ENCODE data around the gene HTRA3. TPM values are rescaled to one million over a fixed set of nuclear protein-coding genes. Genes with fewer than 3 reads are reported as not detected.
A peak's percentile ranks its signal among the peaks of the same experiment; 100 is the strongest.

The HTRA3 gene
- polyA plus RNA-seq (ENCODE audit: insufficient read length) = 46.2 TPM

DNA sequence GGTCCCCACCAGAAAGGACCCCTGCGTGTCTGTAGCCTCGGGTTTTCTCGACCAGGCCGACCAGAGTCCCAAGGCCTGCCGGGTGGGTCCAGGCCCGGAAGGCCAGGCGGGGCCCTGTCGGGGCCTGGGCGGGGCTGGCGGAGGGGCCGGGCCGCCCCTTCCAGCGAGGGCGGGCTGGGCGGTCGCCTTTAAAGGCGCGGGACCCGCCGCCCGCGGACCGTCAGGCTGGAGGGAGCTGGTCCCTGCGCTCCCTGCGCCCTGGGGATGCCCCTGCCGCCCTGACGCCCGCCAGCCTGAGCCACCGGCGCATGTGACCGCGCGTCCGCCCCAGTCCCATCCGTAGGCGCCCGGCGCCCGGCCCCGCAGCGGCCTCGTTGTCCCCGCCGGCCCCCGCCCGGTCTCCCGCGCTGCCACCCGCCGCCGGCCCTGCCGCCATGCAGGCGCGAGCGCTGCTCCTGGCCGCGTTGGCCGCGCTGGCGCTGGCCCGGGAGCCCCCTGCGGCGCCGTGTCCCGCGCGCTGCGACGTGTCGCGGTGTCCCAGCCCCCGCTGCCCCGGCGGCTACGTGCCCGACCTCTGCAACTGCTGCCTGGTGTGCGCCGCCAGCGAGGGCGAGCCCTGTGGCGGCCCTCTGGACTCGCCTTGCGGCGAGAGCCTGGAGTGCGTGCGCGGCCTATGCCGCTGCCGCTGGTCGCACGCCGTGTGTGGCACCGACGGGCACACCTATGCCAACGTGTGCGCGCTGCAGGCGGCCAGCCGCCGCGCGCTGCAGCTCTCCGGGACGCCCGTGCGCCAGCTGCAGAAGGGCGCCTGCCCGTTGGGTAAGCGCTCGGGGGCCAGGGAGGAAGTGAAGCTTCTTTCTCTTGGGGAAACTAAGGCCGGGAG, at the start of gene HTRA3:
TSS of gene HTRA3 (plus strand) at position 220 of the 883 bp plus-strand sequence. CDS start at position 435, 215 bp downstream.
- peak; percentile 76 for DNase-seq

DNA sequence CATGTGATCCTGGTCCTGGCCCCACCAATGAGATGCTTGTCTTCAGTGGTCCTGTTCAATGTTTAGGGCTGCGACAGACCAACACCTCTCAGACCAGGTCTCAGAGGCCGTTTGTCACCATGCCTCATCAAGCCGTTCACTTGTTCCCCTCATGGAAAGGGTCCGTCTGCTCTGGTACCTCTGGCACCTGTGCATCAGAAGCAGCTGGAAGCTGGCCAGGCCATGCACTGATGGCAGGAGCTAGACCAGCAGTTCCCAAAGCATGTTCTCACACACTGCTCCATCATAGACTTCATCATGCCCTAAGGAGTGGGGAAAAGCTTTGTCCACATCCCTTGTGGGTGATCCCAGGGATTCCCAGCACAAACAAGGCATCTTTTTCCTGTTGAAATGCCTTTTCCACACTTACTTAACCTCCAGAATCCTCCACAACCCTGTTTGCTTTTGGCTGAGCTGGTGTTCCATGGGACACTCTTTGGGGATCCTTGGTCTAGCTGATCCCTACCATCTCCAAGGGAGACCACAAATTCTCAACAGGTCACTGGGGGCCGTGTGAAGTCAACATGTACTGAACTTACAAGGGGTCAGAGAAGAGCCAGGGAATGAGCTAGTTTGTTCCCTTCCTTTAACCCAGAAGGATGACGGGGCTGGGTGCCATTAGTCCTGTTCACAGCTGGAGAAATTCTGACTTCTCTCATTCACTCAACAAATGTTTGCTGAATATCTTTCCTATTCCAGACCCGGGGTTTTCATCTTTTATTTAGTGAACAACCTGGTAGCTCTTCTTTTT, 48.7 kb upstream of the HTRA3 start:
- no peak for DNase-seq

DNA sequence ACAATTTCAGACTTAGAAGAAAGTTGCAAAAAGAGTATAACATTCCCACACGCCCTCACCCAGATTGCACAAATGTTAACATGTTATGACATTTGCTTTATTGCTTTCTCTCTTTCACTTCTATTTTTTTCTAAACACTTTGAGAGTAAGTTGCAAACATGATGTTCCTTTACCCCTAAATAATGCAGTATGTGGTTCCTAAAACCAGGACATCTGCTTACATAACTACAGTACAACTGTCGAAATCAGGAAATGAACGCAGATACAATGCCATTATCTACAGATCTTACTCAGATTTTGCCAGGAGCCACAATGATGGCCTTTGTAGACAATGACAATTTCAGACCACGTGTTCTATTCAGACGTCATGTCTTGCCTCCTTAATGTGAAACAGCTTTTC, 48.1 kb upstream of the HTRA3 start:
- no peak for DNase-seq

DNA sequence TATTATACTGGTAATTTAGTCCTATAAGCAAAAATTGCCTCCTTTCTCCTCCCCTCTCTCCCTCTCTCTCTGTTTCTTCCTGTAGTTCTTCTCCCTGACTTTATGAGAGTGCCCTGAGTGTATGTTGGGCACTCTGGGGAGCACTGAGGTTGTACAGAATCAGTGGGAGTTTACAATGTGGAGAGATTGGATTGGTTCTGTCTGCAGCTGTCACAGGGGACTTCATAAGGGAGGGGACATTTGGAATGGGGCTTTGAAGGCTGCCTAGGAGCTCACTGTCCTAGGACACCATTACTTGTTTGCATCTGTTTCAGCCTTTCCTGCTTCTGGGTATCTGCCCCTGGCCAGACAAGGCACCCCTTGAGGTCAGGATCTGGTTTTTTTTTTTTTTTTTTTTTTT, 47.6 kb upstream of the HTRA3 start:
- no peak for DNase-seq

DNA sequence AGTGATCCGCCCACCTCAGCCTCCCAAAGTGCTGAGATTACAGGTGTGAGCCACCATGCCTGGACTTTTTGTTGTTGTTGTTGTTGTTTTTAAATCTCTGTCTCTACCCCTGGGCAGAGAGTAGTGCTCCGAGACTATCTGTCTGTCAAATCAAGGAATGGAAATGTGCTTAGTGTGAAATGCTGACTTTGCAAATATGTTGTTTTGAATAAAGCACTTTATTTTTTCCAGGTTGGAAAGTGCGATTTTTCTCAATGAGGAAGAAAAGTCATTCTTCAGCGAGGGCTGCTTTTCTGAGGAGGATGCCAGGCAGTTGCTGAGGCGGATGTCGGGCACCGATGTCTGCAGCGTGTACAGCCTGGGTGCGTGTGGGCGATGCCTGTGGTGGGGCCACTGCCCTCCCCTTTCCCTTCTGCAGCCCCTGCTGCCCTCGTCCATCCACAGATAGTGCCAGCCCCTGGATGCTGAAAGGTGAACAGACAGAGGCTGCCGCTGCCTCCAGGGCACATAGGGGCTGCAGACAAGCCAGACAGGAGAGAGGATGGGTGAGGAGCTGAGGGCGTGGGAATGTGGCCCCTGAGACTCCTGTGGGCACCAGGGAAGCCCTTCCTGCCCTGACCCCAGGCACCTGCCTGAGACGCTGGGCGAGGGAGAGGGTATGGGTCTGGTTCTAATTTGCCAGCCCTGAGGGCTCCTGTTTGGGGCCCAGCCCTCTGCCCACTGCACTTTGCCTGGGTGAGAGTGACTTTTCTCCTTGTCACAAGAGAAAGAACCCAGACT, 46.8 kb upstream of the HTRA3 start:
- no peak for DNase-seq

DNA sequence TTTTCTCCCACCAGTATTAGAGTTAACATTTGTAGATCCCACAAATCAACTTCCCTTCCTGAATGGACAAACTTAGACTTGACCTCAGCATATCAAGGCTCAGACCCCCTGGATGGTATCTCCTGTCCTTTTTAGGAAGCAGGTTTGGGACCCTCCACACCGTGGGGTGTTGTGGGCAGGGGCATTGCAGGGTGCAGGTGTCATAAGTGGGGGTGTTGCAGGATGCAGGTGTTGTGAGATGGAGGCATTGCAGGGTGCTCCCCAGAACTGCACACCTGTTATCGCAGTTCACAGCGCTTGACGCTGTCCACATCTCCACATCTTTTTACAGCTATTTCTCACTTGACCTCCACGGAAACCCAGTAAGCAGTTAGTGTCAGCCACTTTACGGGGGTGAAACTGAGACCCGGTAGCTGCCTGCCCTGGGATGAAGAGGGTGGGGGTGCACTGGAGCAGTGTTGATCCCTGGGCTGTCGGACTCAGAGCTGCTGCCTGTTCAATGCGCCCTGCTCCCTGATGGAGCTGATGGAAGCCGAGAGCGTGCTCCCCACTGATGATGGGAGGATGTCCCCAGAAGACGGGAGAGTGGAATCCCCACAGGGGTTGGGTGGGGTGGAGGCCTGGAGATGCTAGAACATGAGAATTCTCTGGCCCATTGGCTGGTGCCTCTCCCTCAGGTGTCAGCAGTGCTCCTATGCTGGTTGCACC, 45.1 kb upstream of the HTRA3 start:
- DNase-seq = no peak

DNA sequence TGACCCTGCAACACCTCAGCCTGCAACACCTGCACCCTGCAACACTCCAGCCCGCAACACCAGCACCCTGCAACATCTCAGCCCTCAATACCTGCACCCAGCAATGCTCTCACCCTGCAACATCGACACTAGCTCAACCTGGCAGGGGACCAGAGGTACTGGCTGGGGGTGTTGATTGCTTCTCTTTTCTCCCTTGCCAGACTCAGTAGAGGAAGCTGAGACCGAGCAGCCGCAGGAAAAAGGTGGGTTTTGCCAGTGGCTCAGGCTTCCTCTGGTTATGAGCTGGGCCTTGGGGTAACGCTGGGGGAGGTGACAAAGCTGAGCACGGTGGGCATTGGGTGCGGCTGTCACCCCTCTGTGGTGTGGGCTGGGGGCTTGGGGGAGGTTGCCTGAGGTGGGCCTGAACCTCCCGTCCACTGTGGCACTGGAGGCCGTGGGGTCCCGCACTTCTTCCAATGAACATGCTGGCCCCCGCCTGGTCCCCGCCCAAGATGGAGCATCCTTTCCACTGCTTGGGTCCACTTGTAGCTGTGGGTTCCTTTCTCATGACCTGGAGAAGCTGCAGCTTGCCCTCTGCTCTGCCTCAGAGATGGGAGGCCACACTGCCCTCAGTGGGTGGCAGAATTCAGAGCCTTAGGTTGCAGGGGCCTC, 44.5 kb upstream of the HTRA3 start:
- DNase-seq = no peak

DNA sequence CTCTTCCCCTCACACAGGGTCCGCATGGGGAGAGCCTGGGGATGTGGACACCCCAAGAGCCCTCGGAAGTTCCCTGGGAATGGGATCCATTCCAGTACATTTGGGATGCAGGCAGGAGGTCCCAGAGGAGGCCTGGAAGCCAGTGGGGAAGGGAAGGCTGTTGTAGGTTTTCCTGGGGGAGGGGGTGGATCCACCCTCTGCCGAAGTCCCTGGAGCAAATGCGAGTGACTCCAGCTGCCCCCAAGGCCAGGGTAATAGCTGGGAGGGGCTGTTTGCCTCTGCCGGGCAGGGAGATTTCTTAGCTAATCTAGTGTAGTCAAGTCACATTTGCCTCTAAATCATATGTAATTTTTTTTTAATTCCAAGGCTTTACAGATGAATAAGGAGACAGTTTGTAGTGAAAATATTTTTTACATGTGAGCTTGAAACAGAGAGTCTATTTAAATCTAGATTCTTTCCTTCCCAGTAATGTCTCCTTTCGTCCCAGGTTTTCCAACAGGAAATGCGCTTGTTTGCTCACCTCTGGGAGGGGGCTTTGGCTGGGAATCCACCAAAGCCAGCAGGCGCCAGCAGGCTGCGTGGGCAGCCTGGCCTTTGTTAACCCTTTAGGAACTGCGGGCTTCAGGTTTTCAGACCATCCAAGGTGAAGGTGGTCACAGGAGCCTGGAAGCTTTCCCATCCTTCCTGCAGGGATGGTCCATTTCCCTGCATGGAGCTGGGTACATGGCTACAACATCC, 43.7 kb upstream of the HTRA3 start:
- DNase-seq = no peak

DNA sequence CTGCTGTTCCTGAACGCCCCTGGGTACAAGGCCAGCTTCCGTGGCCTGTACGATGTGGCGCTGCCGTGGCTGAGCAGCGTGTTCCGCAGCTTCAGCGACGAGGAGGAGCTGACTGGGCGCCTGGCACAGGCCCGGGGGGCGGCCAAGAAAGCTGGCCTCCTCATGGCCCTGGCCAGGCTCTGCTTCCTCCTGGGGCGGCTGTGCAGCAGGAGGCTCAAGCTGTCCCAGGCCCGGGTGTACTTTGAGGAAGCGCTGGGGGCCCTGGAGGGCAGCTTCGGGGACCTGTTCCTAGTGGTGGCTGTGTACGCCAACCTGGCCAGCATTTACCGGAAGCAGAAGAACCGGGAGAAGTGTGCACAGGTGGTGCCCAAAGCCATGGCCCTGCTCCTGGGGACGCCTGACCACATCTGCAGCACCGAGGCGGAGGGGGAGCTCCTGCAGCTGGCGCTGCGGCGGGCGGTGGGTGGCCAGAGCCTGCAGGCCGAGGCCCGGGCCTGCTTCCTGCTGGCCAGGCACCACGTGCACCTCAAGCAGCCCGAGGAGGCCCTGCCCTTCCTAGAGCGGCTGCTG, 42.3 kb upstream of the HTRA3 start:
- no peak for DNase-seq

DNA sequence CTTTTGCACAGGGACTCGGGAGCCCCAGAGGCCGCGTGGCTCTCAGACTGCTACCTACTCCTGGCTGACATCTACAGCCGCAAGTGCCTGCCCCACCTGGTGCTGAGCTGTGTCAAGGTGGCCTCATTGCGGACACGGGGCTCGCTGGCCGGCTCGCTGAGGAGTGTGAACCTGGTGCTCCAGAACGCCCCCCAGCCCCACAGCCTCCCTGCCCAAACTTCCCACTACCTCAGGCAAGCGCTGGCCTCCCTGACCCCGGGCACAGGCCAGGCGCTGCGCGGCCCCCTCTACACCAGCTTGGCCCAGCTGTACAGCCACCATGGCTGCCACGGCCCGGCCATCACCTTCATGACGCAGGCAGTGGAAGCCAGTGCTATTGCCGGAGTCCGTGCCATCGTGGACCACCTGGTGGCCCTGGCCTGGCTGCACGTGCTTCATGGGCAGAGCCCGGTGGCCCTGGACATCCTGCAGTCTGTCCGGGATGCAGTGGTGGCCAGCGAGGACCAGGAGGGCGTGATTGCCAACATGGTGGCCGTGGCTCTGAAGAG, 41.7 kb upstream of the HTRA3 start:
- DNase-seq = no peak

DNA sequence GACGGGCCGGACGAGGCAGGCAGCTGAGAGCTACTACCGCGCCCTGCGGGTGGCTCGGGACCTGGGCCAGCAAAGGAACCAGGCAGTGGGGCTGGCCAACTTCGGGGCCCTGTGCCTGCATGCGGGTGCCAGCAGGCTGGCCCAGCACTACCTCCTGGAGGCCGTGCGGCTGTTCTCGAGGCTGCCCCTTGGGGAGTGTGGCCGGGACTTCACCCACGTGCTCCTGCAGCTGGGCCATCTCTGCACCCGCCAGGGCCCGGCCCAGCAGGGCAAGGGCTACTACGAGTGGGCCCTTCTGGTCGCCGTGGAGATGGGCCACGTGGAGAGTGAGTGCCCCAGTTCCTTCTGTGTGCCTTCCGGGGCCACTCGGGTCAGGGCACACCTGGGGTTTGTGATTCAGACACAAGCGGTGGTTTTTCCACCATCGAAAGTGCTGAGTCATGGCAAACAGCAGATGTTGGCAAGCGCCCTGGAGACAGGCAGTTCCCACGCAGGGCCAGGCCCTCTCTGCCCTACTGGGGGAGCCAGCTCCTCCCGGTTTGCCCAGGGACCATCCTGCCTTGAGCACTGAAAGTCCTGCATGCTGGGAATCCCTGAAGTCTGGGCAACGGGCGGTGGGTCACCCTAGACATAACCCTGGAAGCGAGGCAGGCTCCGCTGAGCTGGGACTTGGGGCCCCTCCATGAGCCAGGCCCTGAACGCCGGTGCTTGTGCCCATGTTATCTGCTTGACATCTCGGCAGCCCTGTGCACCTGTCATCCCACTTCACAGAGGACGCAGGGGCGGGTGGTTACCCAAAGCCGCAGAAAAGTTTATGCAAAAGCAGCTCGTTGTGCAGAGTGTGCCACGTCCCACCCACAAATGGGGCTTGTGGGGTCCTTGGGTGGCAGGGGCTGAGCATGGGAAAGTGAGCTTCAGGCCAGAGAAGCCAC, 41.0 kb upstream of the HTRA3 start:
- DNase-seq = peak; percentile 43

DNA sequence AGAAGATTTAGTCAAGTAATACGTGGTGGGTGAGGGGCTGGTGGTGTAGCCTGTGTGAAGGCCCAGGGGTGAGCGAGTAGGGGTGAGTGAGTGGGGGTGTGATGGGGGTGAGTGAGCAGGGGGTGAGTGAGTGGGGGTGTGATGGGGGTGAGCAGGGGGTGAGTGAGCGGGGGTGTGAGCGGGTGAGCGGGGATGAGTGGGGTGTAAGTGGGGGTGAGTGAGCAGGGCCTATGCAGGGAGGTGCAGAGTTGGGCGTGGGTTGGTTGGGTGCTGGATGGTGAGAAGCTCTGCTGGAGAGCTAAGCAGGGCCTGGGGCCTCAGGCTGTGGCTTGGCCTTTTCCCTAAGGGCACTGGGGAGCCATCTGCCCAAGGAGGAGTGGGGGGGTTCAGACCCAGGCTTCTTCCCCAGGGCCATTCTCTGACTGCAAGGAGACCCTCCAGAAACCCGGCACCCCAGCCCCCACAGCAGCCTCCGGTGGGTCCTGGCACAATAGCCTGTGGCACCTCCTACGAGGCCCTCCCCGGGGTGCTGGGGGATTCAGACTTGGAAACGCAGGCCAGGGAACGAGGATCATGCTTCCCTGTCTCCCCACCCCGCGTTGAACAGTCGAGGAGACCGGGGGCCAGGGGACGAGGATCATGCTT, 40.1 kb upstream of the HTRA3 start:
- DNase-seq = no peak

DNA sequence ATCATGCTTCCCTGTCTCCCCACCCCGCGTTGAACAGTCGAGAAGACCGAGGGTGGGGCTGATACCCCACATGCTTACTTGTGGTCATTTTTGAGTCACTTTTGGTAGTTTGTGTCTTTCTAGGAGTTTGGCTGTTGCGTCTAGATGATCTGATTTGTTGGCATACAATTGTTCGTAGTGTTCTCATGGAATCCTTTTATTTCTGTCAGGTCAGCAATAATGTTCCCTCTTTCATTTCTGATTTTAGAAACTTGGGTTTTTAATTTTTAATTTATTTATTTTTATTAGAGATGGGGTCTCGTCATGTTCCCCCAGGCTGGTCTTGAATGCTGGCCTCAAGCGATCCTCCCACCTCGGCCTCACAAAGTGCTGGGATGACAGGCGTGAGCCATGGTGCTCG, 39.5 kb upstream of the HTRA3 start:
- DNase-seq = no peak

DNA sequence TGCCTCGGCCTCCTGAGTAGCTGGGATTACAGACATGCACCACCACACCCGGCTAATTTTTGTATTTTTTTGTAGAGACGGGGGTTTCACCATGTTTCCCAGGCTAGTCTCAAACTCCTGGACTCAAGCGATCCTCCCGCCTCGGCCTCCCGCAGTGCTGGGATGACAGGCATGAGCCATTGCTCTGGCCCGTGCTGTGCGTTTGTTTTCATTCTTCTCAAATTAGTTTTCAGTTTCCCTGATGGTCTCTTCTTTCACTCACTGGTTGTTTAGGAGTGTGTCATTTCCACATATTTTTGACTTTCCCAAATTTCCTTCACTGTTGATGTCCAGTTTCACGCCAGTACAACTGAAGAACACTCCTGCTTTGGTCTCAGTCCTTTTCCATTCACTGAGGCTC, 38.7 kb upstream of the HTRA3 start:
- DNase-seq = no peak

DNA sequence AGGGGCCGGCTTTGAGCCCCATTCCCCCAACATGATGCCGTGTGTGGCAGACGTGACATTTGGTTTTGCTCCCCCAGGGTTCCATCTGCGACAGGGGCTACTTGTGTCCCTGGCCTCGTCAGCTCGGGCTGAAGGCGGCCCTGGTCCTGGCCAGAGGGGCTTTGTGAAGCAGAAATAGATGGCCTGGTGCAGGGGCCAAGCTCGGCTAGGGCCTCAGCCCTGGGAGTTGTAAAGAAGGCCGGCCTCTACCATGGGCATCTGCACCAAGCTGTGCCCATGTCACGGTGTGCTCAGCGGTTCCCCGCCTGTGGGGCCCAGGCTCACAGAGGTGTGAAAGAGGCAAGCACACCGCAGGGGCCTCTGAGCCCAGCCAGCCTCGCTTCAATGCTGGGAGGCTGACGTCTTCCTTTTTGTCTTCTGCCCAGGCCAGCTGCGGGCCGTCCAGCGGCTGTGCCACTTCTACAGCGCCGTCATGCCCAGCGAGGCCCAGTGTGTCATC, 38.0 kb upstream of the HTRA3 start:
- no peak for DNase-seq

DNA sequence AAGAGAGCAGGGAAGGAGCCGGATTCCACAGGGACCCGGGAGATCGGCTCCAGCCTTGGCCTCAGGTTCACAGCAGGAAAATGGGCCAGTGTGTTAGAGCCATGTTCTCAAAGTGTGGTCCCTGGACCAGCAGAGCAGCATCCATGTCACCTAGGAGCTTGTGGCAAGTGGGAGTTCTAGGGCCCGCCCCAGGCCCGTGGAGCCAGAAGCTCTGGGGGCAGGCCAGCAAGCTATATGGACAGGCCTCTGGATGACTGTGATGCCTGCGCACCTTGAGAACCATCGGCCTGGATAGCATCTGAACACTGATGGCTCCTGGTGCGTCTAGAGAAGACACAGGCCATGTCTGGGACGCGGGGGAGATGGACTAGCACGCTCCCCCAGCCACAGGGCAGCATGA, 36.8 kb upstream of the HTRA3 start:
- no peak for DNase-seq

DNA sequence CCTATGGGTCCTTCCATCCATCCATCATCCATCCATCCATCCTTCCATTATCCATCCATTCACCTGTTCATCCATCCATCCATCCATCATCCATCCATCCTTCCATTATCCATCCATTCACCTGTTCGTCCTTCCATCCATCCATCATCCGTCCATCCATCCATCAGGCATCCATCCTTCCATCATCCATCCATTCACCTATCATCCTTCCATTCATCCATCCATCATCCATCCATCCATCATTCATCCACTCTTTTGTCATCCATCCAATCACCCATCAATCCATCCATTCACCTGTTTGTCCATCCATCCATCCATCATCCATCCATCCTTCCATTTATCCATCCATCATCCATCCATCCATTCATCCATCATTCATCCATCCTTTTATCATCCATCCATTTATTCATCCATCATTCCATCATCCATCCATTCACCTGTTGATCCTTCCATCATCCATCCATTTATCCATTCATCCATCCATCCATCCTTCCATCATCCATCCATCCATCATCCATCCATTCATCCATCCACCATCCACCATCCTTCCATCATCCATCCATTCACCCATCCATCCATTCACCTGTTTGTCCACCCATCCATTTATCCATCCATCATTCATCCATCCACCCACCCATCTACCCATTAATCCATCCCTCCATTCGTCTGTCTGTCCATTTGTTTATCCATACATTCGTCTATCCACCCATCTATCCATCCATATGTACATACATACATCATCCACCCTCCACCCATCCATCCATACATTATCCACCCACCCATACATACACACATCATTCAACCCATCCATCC, 35.7 kb upstream of the HTRA3 start:
- DNase-seq = no peak

DNA sequence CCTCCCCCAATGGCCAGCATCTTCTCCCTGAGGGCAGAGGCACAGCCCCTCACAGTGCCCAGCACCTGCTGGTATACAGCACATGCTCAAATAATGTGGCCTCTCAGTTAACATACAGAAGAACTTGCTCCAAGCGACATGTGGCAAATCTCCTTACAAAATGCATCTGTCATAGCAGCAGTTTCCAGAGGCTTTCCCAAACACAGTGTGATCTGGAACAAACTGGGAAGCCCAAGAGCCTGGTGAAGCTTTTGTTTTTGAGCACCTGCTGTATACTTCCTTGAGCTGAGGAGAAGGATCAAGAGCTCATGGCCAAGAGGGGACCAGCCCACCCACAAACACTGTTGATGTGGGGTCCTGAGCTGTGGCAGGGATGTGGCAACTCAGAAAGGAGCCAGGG, 34.8 kb upstream of the HTRA3 start:
- no peak for DNase-seq

Data from hindlimb muscle (tissue), 1 donor.